ENCODE data around the gene NR2E1. TPM values are rescaled to one million over a fixed set of nuclear protein-coding genes. Genes with fewer than 3 reads are reported as not detected.

The NR2E1 gene
- total RNA-seq, 1 experiment from 2014 or later = not detected

DNA sequence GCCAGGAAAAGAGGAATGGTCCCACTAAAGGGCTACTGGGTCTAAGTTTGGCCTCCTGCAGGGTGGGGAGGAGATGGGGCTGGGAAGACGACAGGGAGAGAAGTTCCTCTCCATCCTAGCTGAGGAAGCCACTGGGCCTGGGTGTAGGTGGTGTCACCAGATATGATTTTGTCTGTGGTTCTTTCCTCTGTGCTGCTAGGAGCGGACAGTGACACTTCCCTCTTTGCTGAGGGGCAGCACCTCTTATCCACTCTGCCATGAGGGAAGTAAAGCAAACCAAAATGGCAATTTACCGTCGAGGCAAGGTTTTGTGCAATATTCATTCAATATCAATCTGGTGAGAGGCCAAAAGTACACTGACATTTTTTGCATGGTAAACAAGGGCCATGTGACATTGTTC is 33.0 kb upstream of the NR2E1 start:
- H3K27me3 Mint-ChIP-seq (ENCODE audit: low read depth) = peaks cover 95% of the 10 kb centered on the region
- Histone ChIP-seq H4K8ac (replicated peaks; ENCODE audit: insufficient read length, low read depth, low read length) (no peak overlapping the region), H2BK15ac (ENCODE audit: low read depth, low read length) (no peak overlapping the region), H2AFZ (ENCODE audit: low read length) (no peak overlapping the region), H4K91ac (ENCODE audit: insufficient read length, low read depth, low read length) (no peak overlapping the region), H4K5ac (ENCODE audit: insufficient read length, low read depth, low read length) (no peak overlapping the region), H3K79me2 (ENCODE audit: insufficient read depth, low read length) (no peaks in the 10 kb centered on the region), H3K56ac (ENCODE audit: insufficient read length, low read depth, low read length) (no peak overlapping the region), H3K27me3 (ENCODE audit: insufficient read depth, low read length) (peaks cover 48% of the 10 kb centered on the region), H3K23me2 (ENCODE audit: insufficient read length, low read depth, low read length, poor library complexity, severe bottlenecking) (no peaks in the 10 kb centered on the region), H3T11ph (ENCODE audit: low read length) (no peak overlapping the region), H2BK20ac (ENCODE audit: low read depth, low read length, poor library complexity, severe bottlenecking) (no peak overlapping the region), H3K23ac (ENCODE audit: insufficient read length, low read depth, low read length) (no peak overlapping the region), H3K27ac (ENCODE audit: insufficient read length, low read depth, low read length) (no peak overlapping the region), H2AK5ac (ENCODE audit: insufficient read length, low read length) (no peak overlapping the region), H3K18ac (ENCODE audit: insufficient read length, low read depth, low read length) (no peak overlapping the region), H3K79me1 (ENCODE audit: insufficient read depth, low read depth, low read length, poor library complexity, severe bottlenecking) (no peaks in the 10 kb centered on the region), H2BK120ac (ENCODE audit: low read depth, low read length, poor library complexity, severe bottlenecking) (no peak overlapping the region), H3K4ac (ENCODE audit: low read depth, low read length) (no peak overlapping the region), H3K4me2 (ENCODE audit: insufficient read depth, insufficient read length, low read length) (no peak overlapping the region), H3K9me3 (ENCODE audit: control insufficient read depth, low read depth, low read length) (no peaks in the 10 kb centered on the region), H3K14ac (ENCODE audit: insufficient read depth, low read length) (no peak overlapping the region), H2BK5ac (ENCODE audit: insufficient read length, low read length) (no peak overlapping the region), H2BK12ac (ENCODE audit: insufficient read length, low read depth, low read length) (no peak overlapping the region), H4K20me1 (ENCODE audit: control insufficient read depth, insufficient read depth, insufficient read length) (no peaks in the 10 kb centered on the region), H3K9ac (ENCODE audit: extremely low read depth, insufficient read length, low read length) (no peak overlapping the region), H3K4me1 (ENCODE audit: insufficient read depth, low read length) (peaks cover 2% of the 10 kb centered on the region)
- TF ChIP-seq, protein P1, sequence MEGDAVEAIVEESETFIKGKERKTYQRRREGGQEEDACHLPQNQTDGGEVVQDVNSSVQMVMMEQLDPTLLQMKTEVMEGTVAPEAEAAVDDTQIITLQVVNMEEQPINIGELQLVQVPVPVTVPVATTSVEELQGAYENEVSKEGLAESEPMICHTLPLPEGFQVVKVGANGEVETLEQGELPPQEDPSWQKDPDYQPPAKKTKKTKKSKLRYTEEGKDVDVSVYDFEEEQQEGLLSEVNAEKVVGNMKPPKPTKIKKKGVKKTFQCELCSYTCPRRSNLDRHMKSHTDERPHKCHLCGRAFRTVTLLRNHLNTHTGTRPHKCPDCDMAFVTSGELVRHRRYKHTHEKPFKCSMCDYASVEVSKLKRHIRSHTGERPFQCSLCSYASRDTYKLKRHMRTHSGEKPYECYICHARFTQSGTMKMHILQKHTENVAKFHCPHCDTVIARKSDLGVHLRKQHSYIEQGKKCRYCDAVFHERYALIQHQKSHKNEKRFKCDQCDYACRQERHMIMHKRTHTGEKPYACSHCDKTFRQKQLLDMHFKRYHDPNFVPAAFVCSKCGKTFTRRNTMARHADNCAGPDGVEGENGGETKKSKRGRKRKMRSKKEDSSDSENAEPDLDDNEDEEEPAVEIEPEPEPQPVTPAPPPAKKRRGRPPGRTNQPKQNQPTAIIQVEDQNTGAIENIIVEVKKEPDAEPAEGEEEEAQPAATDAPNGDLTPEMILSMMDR (conservative IDR thresholded peaks at IDR 0.05) = no peak
- H3K36me3 Mint-ChIP-seq (ENCODE audit: insufficient read depth in 1 of 3, low read depth in 3 of 3) = no peaks in the 10 kb centered on the region
- H3K9me3 Mint-ChIP-seq = no peaks in the 10 kb centered on the region; a peak in 1 of 5 replicates
- WGBS (ENCODE audit: extremely low coverage, insufficient read length, low lambda C conversion rate) = no CpG with 5 or more reads among the region's 4 CpGs
- peaks cover 26 to 31% of the 10 kb centered on the region in 2 experiments for H3K4me1 Mint-ChIP-seq
- no peak overlapping the region for H3K27ac Mint-ChIP-seq
- H3K4me3 Mint-ChIP-seq = no peak overlapping the region; a peak in 1 of 5 replicates
- no peak for DNase-seq
